A549 (cell line): ENCODE measurements around the gene SYNPR.

Source experiments
- CEBPB ChIP-seq, 2 experiments: fragments of >200 bp in 1 of 2; sonication (Bioruptor Twin) in 1 of 2; formaldehyde crosslinking in 1 of 2; IDR thresholded peaks; 2 replicates each; pipeline ENCODE4 v1.6.1; 2012 to 2016
- HOXA7 ChIP-seq: fragments of 250-450 bp; sonication (Bioruptor Pico); IDR thresholded peaks from 2 replicates; pipeline ENCODE4 v1.5.0; 2020; ENCODE audit warnings: mild to moderate bottlenecking, moderate library complexity
- MAZ ChIP-seq: fragments of 150-350 bp; IDR thresholded peaks from 2 replicates; pipeline ENCODE4 v1.6.1; 2014; ENCODE audit warnings: antibody characterized with exemption, low read depth, low read length, borderline replicate concordance
- MYC ChIP-seq: IDR thresholded peaks from 2 replicates; pipeline ENCODE4 v1.6.1; 2012; ENCODE audit warnings: mild to moderate bottlenecking, inconsistent platforms, low read length, improper control_type of control experiment, borderline replicate concordance
- NR3C1 ChIP-seq: fragments of >200 bp; sonication (Bioruptor Twin); formaldehyde crosslinking; IDR thresholded peaks from 3 replicates; pipeline ENCODE4 v1.6.1; 2017
- POLR2A ChIP-seq: IDR thresholded peaks from 2 replicates; pipeline ENCODE4 v1.6.1; 2012; ENCODE audit warnings: mild to moderate bottlenecking, low read length
- RAD21 ChIP-seq, 2 experiments: fragments of >200 bp in 1 of 2; sonication (Bioruptor Twin) in 1 of 2; formaldehyde crosslinking in 1 of 2; IDR thresholded peaks in 1 of 2; conservative IDR thresholded peaks in 1 of 2; 2 replicates in 1 of 2; 3 replicates in 1 of 2; pipeline ENCODE4 v1.6.1; 2012 to 2018; ENCODE audit warnings: inconsistent platforms in 1 of 2
- RFX5 ChIP-seq: fragments of 450-650 bp; IDR thresholded peaks from 2 replicates; pipeline ENCODE4 v1.7.1; 2014; ENCODE audit warnings: antibody characterized with exemption, mild to moderate bottlenecking, moderate library complexity
- TF ChIP-seq, protein P1 (sequence below): fragments of >200 bp; sonication (Bioruptor Twin); formaldehyde crosslinking; IDR thresholded peaks from 3 replicates; pipeline ENCODE4 v1.6.1; 2016
- TF ChIP-seq, protein P2 (sequence below): fragments of >200 bp; sonication (Bioruptor Twin); formaldehyde crosslinking; IDR thresholded peaks from 3 replicates; pipeline ENCODE4 v1.5.1; 2016
- TF ChIP-seq, protein P3 (sequence below): fragments of 200-600 bp; sonication (generic); IDR thresholded peaks from 2 replicates; pipeline ENCODE4 v1.6.1; 2016; ENCODE audit warnings: antibody characterized with exemption, mild to moderate bottlenecking, moderate library complexity
- TF ChIP-seq, protein P4 (sequence below): fragments of 450-650 bp; IDR thresholded peaks from 2 replicates; pipeline ENCODE4 v1.6.1; 2014; ENCODE audit warnings: antibody characterized with exemption

DNA sequence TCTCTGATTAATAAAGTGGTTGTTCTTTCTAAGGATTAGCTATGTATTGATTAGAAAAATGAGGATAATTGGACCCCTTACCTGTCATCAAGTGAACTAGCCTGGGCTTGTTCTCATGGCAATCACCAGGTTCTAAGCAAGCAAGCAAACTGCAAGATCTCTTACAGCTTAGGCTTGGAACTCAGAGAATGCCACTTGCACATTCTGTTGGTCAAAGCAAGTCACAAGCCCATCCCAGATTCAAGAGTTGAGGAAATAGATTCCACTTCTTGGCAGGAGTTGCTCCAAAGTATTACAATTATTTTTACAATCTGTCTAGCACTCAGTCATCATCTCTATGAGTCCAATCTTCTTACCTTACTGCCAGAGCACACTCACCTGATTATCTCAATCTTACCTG is 180.3 kb downstream of the SYNPR start:
- TF ChIP-seq MYC: no peak
- TF ChIP-seq, protein P1, sequence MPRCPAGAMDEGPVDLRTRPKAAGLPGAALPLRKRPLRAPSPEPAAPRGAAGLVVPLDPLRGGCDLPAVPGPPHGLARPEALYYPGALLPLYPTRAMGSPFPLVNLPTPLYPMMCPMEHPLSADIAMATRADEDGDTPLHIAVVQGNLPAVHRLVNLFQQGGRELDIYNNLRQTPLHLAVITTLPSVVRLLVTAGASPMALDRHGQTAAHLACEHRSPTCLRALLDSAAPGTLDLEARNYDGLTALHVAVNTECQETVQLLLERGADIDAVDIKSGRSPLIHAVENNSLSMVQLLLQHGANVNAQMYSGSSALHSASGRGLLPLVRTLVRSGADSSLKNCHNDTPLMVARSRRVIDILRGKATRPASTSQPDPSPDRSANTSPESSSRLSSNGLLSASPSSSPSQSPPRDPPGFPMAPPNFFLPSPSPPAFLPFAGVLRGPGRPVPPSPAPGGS: no peak
- no peak for TF ChIP-seq MAZ
- TF ChIP-seq RAD21 (conservative IDR thresholded peaks at IDR 0.05 in 1 of 2, IDR thresholded peaks at IDR 0.05 in 1 of 2): no peak
- TF ChIP-seq, protein P2, sequence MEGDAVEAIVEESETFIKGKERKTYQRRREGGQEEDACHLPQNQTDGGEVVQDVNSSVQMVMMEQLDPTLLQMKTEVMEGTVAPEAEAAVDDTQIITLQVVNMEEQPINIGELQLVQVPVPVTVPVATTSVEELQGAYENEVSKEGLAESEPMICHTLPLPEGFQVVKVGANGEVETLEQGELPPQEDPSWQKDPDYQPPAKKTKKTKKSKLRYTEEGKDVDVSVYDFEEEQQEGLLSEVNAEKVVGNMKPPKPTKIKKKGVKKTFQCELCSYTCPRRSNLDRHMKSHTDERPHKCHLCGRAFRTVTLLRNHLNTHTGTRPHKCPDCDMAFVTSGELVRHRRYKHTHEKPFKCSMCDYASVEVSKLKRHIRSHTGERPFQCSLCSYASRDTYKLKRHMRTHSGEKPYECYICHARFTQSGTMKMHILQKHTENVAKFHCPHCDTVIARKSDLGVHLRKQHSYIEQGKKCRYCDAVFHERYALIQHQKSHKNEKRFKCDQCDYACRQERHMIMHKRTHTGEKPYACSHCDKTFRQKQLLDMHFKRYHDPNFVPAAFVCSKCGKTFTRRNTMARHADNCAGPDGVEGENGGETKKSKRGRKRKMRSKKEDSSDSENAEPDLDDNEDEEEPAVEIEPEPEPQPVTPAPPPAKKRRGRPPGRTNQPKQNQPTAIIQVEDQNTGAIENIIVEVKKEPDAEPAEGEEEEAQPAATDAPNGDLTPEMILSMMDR: no peak
- TF ChIP-seq, protein P3, sequence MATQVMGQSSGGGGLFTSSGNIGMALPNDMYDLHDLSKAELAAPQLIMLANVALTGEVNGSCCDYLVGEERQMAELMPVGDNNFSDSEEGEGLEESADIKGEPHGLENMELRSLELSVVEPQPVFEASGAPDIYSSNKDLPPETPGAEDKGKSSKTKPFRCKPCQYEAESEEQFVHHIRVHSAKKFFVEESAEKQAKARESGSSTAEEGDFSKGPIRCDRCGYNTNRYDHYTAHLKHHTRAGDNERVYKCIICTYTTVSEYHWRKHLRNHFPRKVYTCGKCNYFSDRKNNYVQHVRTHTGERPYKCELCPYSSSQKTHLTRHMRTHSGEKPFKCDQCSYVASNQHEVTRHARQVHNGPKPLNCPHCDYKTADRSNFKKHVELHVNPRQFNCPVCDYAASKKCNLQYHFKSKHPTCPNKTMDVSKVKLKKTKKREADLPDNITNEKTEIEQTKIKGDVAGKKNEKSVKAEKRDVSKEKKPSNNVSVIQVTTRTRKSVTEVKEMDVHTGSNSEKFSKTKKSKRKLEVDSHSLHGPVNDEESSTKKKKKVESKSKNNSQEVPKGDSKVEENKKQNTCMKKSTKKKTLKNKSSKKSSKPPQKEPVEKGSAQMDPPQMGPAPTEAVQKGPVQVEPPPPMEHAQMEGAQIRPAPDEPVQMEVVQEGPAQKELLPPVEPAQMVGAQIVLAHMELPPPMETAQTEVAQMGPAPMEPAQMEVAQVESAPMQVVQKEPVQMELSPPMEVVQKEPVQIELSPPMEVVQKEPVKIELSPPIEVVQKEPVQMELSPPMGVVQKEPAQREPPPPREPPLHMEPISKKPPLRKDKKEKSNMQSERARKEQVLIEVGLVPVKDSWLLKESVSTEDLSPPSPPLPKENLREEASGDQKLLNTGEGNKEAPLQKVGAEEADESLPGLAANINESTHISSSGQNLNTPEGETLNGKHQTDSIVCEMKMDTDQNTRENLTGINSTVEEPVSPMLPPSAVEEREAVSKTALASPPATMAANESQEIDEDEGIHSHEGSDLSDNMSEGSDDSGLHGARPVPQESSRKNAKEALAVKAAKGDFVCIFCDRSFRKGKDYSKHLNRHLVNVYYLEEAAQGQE: no peak
- no peak for TF ChIP-seq POLR2A
- TF ChIP-seq NR3C1: no peak
- TF ChIP-seq, protein P4, sequence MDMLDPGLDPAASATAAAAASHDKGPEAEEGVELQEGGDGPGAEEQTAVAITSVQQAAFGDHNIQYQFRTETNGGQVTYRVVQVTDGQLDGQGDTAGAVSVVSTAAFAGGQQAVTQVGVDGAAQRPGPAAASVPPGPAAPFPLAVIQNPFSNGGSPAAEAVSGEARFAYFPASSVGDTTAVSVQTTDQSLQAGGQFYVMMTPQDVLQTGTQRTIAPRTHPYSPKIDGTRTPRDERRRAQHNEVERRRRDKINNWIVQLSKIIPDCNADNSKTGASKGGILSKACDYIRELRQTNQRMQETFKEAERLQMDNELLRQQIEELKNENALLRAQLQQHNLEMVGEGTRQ: no peak
- TF ChIP-seq HOXA7 (CRISPR knock-in tag): no peak
- no peak for TF ChIP-seq RFX5
- TF ChIP-seq CEBPB (IDR thresholded peaks at IDR 0.05): no peak
